B cell (primary cell): Measurements from ENCODE around the gene PTPRG.

Experiments
- CTCF ChIP-seq: fragments of 200-600 bp; IDR thresholded peaks from one replicate; pipeline ENCODE4 v1.8.0; 2022; ENCODE audit warnings: antibody characterized with exemption, mild to moderate bottlenecking
- EZH2 ChIP-seq: IDR thresholded peaks from 2 replicates; pipeline ENCODE4 v1.6.1; 2012; ENCODE audit warnings: borderline replicate concordance, low read depth, mild to moderate bottlenecking, moderate library complexity, low read length; ENCODE audit not compliant: insufficient read depth, poor library complexity, severe bottlenecking

- TF ChIP-seq CTCF = no peak
- TF ChIP-seq EZH2 = no peak
Observed at GRCh38 chr3:61796088-61796680, 234.8 kb downstream of the PTPRG start.
